HG03521 (cell line): ENCODE results near the gene YJEFN3.

Experiments
- ATAC-seq: cut with Tn5 transposase; IDR thresholded peaks from one replicate; pipeline ENCODE4 v1.9.1; 2021; ENCODE audit warnings: mild to moderate bottlenecking, moderate library complexity; ENCODE audit not compliant: unreplicated experiment

The YJEFN3 gene

GRCh38 chr19:19575411-19575810, 46.7 kb downstream of the YJEFN3 start:
- no peak for ATAC-seq

- ATAC-seq, result no peak
Measured at GRCh38 chr19:19578252-19578651, 49.5 kb downstream of the YJEFN3 start.

- ATAC-seq, result no peak
Measured at GRCh38 chr19:19579533-19580361, 51.0 kb downstream of the YJEFN3 start.

GRCh38 chr19:19580418-19580817, 51.7 kb downstream of the YJEFN3 start:
- ATAC-seq, result no peak

GRCh38 chr19:19581391-19581790, 52.7 kb downstream of the YJEFN3 start:
- ATAC-seq, result no peak

GRCh38 chr19:19582471-19582870, 53.8 kb downstream of the YJEFN3 start:
- ATAC-seq, result no peak

- ATAC-seq, result no peak
Measured at GRCh38 chr19:19584356-19584755, 55.6 kb downstream of the YJEFN3 start.
